K562 (cell line): ENCODE results near the gene ZCCHC14. TPM values are rescaled to one million over a fixed set of nuclear protein-coding genes. Genes with fewer than 3 reads are reported as not detected.

ENCODE experiments used
- ATAC-seq: fragments of 200-7000 bp; cut with Tn5 transposase; 3 replicates; pipeline ENCODE4 v1.9.1; 2020; ENCODE audit warnings: moderate library complexity
- BruUV-seq: library from RNA; stranded (reverse); fragments of 400-500 nt; replicated peaks from 2 replicates; lab custom pipeline; 2021; lab: Mats Ljungman, UMichigan
- CTCF ChIA-PET: fragments of 300-600 bp; formaldehyde crosslinking; extraction: SDS; loops from one replicate; lab custom pipeline; 2021; ENCODE audit warnings: low intra/inter-chr PET ratio; lab: Yijun Ruan, JAX
- POLR2A ChIA-PET: fragments of 300-600, 350-650 bp; sonication (Branson Sonifier 250); formaldehyde crosslinking; extraction: SDS; loops from one replicate; lab custom pipeline; 2021; ENCODE audit warnings: antibody characterized with exemption, inconsistent platforms; lab: Yijun Ruan, JAX
- DNase-seq, 4 experiments: peaks; one replicate each; pipeline versions ENCODE4 v3.0.0 to v3.0.0-alpha.2; 2011 to 2018; ENCODE audit warnings: low spot score in 3 of 4, mixed read lengths in 3 of 4; ENCODE audit errors: extremely low read depth in 1 of 4
- FAIRE-seq: peaks from 2 replicates; lab custom pipeline; 2011; peaks lifted over from hg19 to GRCh38; lab: Jason Lieb, UNC
- H2AFZ ChIP-seq: 2 replicates; pipeline ENCODE4 v1.6.0; 2011; ENCODE audit warnings: low read depth, low read length, control low read depth, inconsistent platforms
- H3K27ac ChIP-seq: fragments of 200-600 bp; 3 replicates; pipeline ENCODE4 v1.8.0; 2011; ENCODE audit warnings: low read depth, mild to moderate bottlenecking, control low read depth, inconsistent platforms, low read length, moderate library complexity, mixed read lengths; ENCODE audit errors: extremely low read depth
- H3K27me3 ChIP-seq, 2 experiments: fragments of 300-600 bp in 1 of 2; 2 replicates in 1 of 2; 3 replicates in 1 of 2; pipeline versions ENCODE4 v1.6.0 to v1.8.0; 2011; ENCODE audit warnings: inconsistent platforms in 2 of 2, low read length in 2 of 2, mild to moderate bottlenecking in 1 of 2, mixed read lengths in 1 of 2, moderate library complexity in 1 of 2; ENCODE audit not compliant: control insufficient read depth in 2 of 2, insufficient read depth in 2 of 2
- H3K36me3 ChIP-seq: fragments of 300-600 bp; 3 replicates; pipeline ENCODE4 v1.8.0; 2011; ENCODE audit warnings: mild to moderate bottlenecking, low read length, inconsistent platforms; ENCODE audit not compliant: control insufficient read depth, insufficient read depth
- H3K4me1 ChIP-seq, 2 experiments: fragments of 200-600 bp in 1 of 2; replicated peaks in 1 of 2; 2 replicates in 1 of 2; 3 replicates in 1 of 2; pipeline versions ENCODE4 v1.5.1 to v1.8.0; 2011; ENCODE audit warnings: inconsistent platforms in 2 of 2, low read length in 2 of 2, mild to moderate bottlenecking in 1 of 2, mixed read lengths in 1 of 2, moderate library complexity in 1 of 2; ENCODE audit not compliant: control insufficient read depth in 2 of 2, insufficient read depth in 2 of 2
- H3K4me2 ChIP-seq: 2 replicates; pipeline ENCODE4 v1.6.1; 2011; ENCODE audit warnings: low read length, control low read depth, inconsistent platforms, mixed read lengths; ENCODE audit not compliant: insufficient read depth
- H3K4me3 ChIP-seq: fragments of 200-600 bp; sonication (generic), shearing (Covaris generic); 2 replicates; pipeline ENCODE4 v1.5.1; 2016; ENCODE audit warnings: control low read depth, inconsistent platforms
- H3K79me2 ChIP-seq: fragments of 200-600 bp; 3 replicates; pipeline ENCODE4 v1.8.0; 2011; ENCODE audit warnings: low read length, inconsistent platforms; ENCODE audit not compliant: control insufficient read depth, insufficient read depth
- H3K9ac ChIP-seq, 2 experiments: 2 replicates each; pipeline versions ENCODE4 v1.6.0 to v1.6.1; 2011; ENCODE audit warnings: low read depth in 2 of 2, low read length in 2 of 2, control low read depth in 1 of 2, inconsistent platforms in 1 of 2, mild to moderate bottlenecking in 1 of 2, mixed read lengths in 1 of 2; ENCODE audit not compliant: insufficient read depth in 1 of 2
- H3K9me1 ChIP-seq: one replicate; pipeline ENCODE4 v1.6.0; 2011; ENCODE audit warnings: inconsistent platforms, mild to moderate bottlenecking, low read length, moderate library complexity; ENCODE audit not compliant: control insufficient read depth, insufficient read depth
- H3K9me3 ChIP-seq: replicated peaks from 2 replicates; pipeline ENCODE4 v1.5.1; 2011; ENCODE audit warnings: low read depth, low read length, inconsistent platforms; ENCODE audit not compliant: control insufficient read depth, insufficient read depth
- H4K20me1 ChIP-seq: replicated peaks from 2 replicates; pipeline ENCODE4 v1.6.1; 2011; ENCODE audit warnings: low read length, inconsistent platforms, mixed read lengths; ENCODE audit not compliant: control insufficient read depth, insufficient read depth
- C11orf30 ChIP-seq: fragments of 450-650 bp; IDR thresholded peaks from 2 replicates; pipeline ENCODE4 v1.6.1; 2016; ENCODE audit warnings: low read depth, mild to moderate bottlenecking
- CHD2 ChIP-seq: IDR thresholded peaks from 2 replicates; pipeline ENCODE4 v1.6.1; 2011; ENCODE audit warnings: low read depth, low read length
- EP400 ChIP-seq: fragments of 450-650 bp; IDR thresholded peaks from 2 replicates; pipeline ENCODE4 v1.6.1; 2017; ENCODE audit warnings: antibody characterized with exemption, mild to moderate bottlenecking, moderate library complexity
- FOSL1 ChIP-seq: fragments of 200-800 bp; sonication (Bioruptor generic); conservative IDR thresholded peaks from 2 replicates; pipeline ENCODE4 v1.6.1; 2016; ENCODE audit warnings: missing genetic modification characterization, missing compliant biosample characterization
- HDAC6 ChIP-seq: IDR thresholded peaks from 2 replicates; pipeline ENCODE4 v1.6.1; 2012; ENCODE audit warnings: low read depth, mild to moderate bottlenecking, control low read depth, inconsistent platforms, low read length, moderate library complexity
- KHSRP ChIP-seq: fragments of 450-650 bp; IDR thresholded peaks from 2 replicates; pipeline ENCODE4 v1.6.1; 2017
- MEF2D ChIP-seq: conservative IDR thresholded peaks from 2 replicates; pipeline ENCODE4 v1.6.1; 2016; ENCODE audit warnings: low read depth, missing genetic modification characterization, missing compliant biosample characterization
- SPI1 ChIP-seq: IDR thresholded peaks from 2 replicates; pipeline ENCODE4 v1.6.1; 2011; ENCODE audit warnings: low read depth, low read length, control low read depth, borderline replicate concordance
- WHSC1 ChIP-seq: IDR thresholded peaks from one replicate; pipeline ENCODE4 v1.6.1; 2012; ENCODE audit warnings: low read length, control low read depth, inconsistent platforms
- WGBS: fragments of 100-300 bp; shearing (Covaris generic); methylation state at CpG from one replicate; pipeline ENCODE4 v1.1.6; 2016; ENCODE audit warnings: low coverage, mixed read lengths; ENCODE audit not compliant: insufficient coverage; ENCODE audit errors: missing lambda C conversion rate; 5-methylcytosine and 5-hydroxymethylcytosine counted together
- in situ Hi-C: fragments of 300-500 bp; cut with MboI; formaldehyde crosslinking; loops from 4 replicates; pipeline ENCODE4 v1.15.0; 2018; ENCODE audit warnings: inconsistent platforms, mixed read lengths
- intact Hi-C: fragments of 100-400 bp; cut with micrococcal nuclease; formaldehyde crosslinking; loops from 2 replicates; pipeline ENCODE4 v1.14.2; 2022
- polyA plus RNA-seq, 8 experiments: library from polyadenylated mRNA; depleted of rRNA in 4 of 8; stranded (reverse) in 5 of 8; unstranded in 3 of 8; fragments of >200 nt; fragmentation: Nextera tagmentation in 2 of 8; fragmentation: Illumina TruSeq in 1 of 8; extraction: Ambion mirVana in 2 of 8; extraction: Trizol in 1 of 8; gene quantifications; 2 replicates each; pipeline versions ENCODE4 v1.2.1 to v1.2.3, GENCODE V29; 2011 to 2014; ENCODE audit warnings: inconsistent platforms in 1 of 8, missing spikeins in 1 of 8
- total RNA-seq, 7 experiments: library from RNA; depleted of rRNA in 6 of 7; stranded (reverse); fragments of >200 nt in 6 of 7; fragmentation: Illumina TruSeq in 2 of 7; extraction: Trizol in 2 of 7; gene quantifications; 2 replicates each; pipeline versions ENCODE4 v1.2.1 to v1.2.3, GENCODE V29; 2011 to 2021; ENCODE audit warnings: low replicate concordance in 1 of 7

The ZCCHC14 gene
- total and polyA plus RNA-seq, 9 of the 15 experiments (the other 6 are each of a cell fraction or from before 2014, with no cell fraction given) = 1.5 to 12.4 (median 2.9) TPM

- peak overlapping the region; percentile 79 to 96; a peak in 3 of 4 replicates for H3K9ac ChIP-seq
- TSS peak; percentile 54 for BruUV-seq
- WGBS = 10% methylated on average over 17 of the region's 17 CpGs
Measured at GRCh38 chr16:87382023-87382785, 110.6 kb downstream of the ZCCHC14 start.

GRCh38 chr16:87380881-87381280 lies 111.9 kb downstream of the ZCCHC14 start:
- FAIRE-seq (peak; percentile 6), DNase-seq (peak in 1 of 4 experiments; percentile 3), ATAC-seq (no peak)
- intact Hi-C loops (no loop called here), in situ Hi-C loops (no loop called here)
- ChIA-PET POLR2A (interaction anchor here (0.5 to 6.1 kb wide), 4 partner anchors 13 to 41 kb away, joined by 3 to 43 read pairs (median 4); partner anchors contain the start of gene MAP1LC3B), CTCF (no interaction called here)
- H3K36me3 ChIP-seq = peaks cover 23% of the 10 kb centered on the region; the same call in 2 of the 3 replicates
- no peak overlapping the region for H3K27ac ChIP-seq
- H3K9me1 ChIP-seq = no peaks in the 10 kb centered on the region
- peak overlapping the region; percentile 78; the same call in 1 of the 2 replicates for H3K4me3 ChIP-seq
- H3K79me2 ChIP-seq = peaks cover 76% of the 10 kb centered on the region
- peaks cover 4% of the 10 kb centered on the region; the same call in 1 of the 2 replicates for H4K20me1 ChIP-seq
- no peaks in the 10 kb centered on the region for H3K27me3 ChIP-seq
- TF ChIP-seq KHSRP (no peak), HDAC6 (no peak), EP400 (no peak), MEF2D (tag) (no peak), CHD2 (no peak), C11orf30 (no peak), WHSC1 (no peak)
- no peak overlapping the region for H2AFZ ChIP-seq
- H3K9ac ChIP-seq = peak overlapping the region in 1 of 2 experiments; percentile 37; a peak in 2 of 4 replicates
- 47% methylated on average over 4 of the region's 4 CpGs for WGBS
- no TSS peak for BruUV-seq
- H3K4me1 ChIP-seq = peaks cover 33 to 43% of the 10 kb centered on the region in 2 experiments
- H3K9me3 ChIP-seq = no peaks in the 10 kb centered on the region
- peak overlapping the region; percentile 85 for H3K4me2 ChIP-seq

More at GRCh38 chr16:87382023-87382785, 110.6 kb downstream of the ZCCHC14 start:
- Histone ChIP-seq H4K20me1 (peaks cover 4% of the 10 kb centered on the region; the same call in 1 of the 2 replicates), H3K4me1 (peaks cover 27 to 34% of the 10 kb centered on the region in 2 experiments), H3K79me2 (peaks cover 62% of the 10 kb centered on the region), H3K27ac (peak overlapping the region; percentile 88; the same call in 2 of the 3 replicates), H3K4me3 (peak overlapping the region; percentile 78), H3K9me3 (no peaks in the 10 kb centered on the region), H3K4me2 (peak overlapping the region; percentile 85), H3K27me3 (no peaks in the 10 kb centered on the region), H2AFZ (no peak overlapping the region), H3K9me1 (no peaks in the 10 kb centered on the region), H3K36me3 (peaks cover 21% of the 10 kb centered on the region; the same call in 2 of the 3 replicates)
- no peak for TF ChIP-seq FOSL1 (tag)
- peak; percentile 66; the same call in 1 of the 2 replicates for TF ChIP-seq SPI1
- in situ Hi-C loops = no loop called here
- FAIRE-seq = no peak
- ChIA-PET CTCF (interaction anchor here (0.7 kb wide), 1 partner anchor 814 kb away, joined by 3 read pairs; no protein-coding TSS in a partner anchor), POLR2A (interaction anchor here (0.6 to 6.1 kb wide), 5 partner anchors 11 to 1283 kb away, joined by 3 to 43 read pairs (median 3); partner anchors contain the start of gene MAP1LC3B)
- no peak for DNase-seq
- ATAC-seq = no peak; the same call in 2 of the 3 replicates
- intact Hi-C loops = no loop called here
